ENCODE measurements around the gene ZBTB46.
"Not testable (repeated sequence)": the region's sequence is repeated elsewhere in the genome, so short reads cannot be mapped to it uniquely, and the experiment has no call there.

ZBTB46 gene

DNA sequence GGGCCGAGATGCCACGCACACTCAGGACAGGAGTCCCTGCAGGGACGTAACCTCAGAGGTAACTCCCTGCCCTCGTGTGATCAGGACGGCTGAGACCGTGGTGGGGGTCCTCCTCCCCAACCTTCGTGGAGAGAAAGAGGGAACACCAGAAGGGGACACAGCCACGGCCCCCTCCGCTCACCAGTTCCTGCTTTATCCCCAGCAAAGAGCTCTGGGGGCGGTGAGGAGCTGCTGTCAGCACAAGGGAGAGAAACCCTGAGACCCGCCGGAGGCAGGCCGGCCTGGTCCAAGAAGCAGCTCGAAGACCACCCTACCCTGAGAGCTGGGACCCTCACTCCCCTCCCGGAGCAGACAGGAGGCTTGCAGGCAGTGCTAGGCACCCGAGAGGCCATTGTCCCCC, 47.1 kb downstream of the ZBTB46 start:
- DNase-seq, result no peak

DNA sequence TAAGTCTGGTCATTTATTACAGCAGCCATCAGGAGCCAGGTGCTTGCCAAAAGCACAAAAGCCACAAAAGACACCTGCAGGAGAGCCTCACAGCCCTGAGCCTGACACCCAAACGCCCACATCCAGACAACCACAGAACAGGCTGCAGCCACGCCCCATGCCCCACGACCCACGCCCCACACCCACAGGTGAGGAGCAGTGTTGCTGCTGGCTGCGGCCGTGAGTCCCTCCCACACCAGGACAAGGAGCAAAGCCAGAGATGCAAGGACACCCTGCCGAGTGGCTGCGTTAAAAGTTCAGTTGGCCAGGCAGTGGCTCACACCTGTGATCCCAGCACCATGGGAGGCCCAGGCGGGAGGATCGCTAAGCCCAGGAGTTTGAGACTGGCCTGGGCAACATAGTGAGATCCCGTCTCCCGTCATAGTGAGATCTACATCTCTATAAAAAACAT, 48.5 kb downstream of the ZBTB46 start:
- no peak for DNase-seq

DNA sequence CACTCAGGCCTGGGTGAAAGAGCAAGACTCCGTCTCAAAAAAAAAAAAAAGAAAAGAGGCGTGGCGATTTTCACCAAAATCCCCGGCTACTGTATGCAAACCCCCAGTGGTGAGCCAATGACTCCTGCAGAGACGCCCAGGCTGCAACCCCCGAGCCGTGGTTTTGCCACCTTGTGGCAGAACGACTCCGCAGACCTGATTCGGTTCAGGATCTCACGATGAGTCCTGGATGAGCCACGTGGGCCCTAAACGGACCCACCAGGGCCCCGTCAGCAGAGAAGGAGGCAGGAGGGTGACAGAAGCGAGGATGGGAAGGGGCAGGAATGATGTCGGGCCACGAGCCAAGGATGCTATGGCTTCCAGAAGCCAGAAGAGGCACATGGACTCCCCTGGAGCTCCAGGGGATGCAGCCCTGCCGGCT, 49.0 kb downstream of the ZBTB46 start:
- peak; percentile 84 for DNase-seq

DNA sequence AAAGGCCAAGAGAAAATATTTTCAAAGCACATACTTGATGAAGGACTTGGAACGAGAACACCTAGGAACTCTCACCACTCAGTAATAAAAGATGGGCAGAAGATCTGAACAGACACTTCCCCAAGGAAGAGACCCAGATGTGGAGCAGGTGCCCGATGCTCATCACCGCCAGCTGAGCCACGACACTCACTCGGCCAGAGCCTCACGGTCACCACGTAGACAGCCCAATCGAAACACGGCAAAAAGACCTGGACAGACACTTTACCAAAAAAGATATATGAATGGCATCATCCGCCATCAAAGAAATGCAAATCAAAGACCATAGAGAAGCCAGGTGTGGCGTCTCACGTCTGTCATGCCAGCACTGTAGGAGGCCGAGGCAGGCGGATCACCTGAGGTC, 49.9 kb downstream of the ZBTB46 start:
- DNase-seq, result no peak

DNA sequence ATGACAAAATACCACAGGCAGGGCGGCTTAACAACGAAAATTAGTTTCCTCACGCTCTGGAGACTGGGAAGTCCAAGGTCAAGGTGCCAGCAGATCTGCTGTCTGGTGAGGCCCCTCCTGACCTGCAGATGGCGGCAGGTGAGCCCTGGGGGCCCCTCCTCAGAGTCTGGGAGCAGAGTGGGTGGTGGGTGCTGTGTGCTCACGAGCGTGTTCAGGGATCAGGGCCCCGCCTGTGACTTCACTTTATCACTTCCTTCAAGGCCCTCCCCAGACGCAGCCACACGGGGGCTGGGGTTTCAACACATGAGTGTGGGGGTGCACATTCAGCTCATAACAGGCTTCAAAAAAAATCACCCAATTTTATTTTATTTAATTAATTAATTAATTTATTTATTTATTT, 52.2 kb downstream of the ZBTB46 start:
- DNase-seq, result no peak

DNA sequence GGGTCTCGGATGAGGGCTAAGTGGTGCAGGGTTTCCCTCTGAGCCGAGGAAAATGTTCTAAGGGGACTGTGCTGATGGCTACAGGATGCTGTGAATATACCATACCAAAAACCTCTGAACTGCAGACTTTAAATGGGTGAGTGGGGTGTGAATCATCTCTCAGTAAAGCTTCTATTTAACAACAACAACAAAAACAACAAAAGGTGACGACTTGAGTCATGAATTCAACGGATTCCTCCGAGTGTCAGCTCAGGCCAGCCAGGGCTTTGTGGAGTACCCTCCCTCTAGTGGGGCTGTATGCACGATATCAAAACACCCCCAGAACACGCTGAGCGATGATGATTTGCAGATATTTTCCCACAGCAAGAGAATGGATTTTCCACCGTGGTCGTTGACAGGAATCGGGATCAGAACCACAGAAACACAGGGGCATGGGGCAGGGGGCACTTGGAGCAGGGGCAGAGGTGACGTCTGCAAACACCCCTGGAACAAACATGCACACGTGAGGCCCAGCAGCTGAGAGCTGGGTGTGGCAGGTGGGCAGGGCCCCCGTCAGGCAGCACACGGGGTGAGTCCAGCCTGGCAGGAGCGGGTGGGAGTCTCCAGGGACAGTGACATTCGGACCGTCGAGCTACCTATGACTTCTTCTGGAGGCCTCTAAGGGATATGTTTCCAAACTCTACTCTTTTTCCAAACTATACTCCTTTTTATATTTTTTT, 52.9 kb downstream of the ZBTB46 start:
- no peak for DNase-seq

DNA sequence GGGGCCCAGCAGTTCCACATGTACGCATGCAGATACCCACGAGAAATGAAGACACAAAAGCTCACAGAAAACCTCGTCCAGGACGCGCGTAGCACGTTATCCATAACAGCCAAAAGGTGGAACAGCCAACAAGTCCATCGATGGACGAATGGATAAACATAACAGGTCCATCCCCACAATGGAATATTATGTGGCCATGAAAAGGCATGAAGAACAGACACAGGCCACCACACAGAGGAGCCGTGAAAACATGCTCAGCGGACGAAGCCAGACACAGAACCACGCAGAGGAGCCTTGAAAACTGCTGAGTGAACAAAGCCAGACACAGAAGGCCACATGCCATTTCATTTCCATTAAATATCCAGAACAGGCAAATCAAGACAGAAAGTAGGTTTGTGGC, 53.5 kb downstream of the ZBTB46 start:
- no peak for DNase-seq

DNA sequence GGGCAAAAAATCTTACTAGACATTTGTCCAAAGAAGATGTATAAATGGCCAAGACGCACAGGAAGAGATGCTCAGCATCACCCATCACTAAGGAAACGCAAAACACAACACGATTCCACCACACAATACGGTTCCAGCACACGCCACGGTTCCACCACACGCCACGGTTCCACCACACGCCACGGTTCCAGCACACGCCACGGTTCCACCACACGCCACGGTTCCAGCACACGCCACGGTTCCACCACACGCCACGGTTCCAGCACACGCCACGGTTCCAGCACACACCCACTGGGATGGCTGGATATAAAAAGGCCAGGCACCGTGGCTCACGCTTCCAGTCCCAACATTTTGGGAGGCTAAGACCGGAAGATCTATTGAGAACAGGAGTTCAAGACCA, 54.2 kb downstream of the ZBTB46 start:
- not testable (repeated sequence) for DNase-seq

DNA sequence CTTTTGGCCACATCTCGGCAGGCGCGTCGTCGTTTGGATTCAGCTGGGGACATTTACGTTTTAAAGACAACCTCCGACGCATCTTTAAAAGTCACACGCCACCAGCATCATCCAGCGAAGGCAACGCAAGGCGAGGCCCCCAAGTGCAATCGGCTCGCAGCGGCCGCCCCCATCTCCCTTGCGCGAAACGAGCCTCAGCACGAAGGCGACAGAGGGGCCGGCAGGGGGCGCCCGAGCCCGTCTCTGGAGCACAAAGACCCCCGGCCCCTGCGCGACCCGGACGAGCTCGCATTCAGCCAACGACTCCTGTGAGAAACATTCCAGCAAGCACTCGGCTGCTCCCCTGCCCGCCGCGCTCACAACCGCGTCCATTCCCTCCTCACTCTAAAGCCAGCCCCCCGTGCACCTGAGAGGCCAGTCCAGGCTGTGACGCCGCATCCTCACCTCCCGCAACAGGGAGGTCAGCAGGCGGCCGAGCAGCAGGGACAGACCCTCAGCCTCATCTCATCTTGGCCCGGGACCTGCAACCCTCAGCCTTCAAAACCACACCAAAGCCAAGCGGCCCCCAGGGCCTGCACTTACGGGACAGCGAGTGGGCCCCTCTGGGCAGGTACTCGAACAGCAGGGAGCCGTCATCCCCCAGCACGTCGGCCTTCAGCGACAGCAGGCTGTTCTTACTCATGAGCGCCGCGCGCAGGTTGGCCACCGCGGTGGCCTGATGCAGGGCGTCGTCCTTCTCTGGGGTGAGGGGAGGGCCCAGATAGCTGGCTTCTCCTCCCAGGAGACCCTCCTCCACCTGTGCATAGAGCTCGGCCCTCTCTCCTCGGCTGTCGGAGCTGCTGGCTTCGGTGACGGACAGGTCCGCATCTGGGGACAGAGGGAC, 55.7 kb downstream of the ZBTB46 start:
- DNase-seq, result no peak

DNA sequence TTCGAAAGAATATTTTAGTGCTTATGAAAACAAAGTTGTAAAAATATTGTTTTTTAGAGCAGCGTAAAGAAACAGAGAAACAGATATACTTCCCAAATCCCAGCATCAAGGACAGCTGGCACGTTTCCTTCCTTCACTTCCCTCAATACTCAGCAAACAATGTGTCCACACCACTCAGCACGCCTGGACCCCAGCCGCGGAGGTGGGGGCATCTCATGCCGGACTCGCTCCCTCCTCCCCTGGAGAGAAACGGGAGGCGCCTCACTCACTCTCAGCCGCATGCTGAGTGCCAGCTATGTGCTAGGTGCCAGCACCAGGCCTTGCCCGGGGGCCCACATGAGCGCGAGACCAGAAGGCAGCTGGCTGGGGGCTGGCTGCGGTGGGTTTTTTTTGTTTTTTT, 56.8 kb downstream of the ZBTB46 start:
- DNase-seq, result no peak

DNA sequence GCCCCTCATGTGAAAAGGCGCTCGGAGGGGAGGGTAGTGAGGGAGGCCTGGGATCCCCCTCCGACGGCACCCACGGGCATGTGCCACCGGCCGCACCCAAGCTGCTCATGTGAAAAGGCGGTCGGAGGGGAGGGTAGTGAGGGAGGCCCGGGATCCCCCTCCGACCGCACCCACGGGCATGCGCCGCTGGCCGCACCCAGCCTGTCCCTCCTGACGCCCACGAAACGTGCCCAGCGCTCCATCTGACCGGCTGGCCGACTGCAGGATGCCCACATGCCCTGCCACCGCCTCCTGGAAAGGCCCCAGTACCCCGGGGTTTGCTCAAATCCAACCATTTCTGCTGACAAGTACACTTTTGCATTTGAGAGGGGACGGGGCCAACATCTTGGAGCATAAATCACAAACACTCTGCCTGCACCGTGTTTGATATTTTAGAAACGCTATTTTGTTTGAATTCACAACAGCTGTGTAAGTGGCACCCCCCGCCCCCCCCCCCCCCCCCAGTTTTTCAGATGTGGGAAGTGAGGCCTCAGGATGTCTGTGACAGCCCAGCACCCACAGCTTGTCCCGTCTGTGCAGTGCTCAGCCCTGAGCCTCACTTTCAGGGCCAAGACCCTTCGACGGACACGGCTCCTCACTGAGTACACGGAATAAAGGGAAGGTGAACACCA, 57.4 kb downstream of the ZBTB46 start:
- no peak for DNase-seq

DNA sequence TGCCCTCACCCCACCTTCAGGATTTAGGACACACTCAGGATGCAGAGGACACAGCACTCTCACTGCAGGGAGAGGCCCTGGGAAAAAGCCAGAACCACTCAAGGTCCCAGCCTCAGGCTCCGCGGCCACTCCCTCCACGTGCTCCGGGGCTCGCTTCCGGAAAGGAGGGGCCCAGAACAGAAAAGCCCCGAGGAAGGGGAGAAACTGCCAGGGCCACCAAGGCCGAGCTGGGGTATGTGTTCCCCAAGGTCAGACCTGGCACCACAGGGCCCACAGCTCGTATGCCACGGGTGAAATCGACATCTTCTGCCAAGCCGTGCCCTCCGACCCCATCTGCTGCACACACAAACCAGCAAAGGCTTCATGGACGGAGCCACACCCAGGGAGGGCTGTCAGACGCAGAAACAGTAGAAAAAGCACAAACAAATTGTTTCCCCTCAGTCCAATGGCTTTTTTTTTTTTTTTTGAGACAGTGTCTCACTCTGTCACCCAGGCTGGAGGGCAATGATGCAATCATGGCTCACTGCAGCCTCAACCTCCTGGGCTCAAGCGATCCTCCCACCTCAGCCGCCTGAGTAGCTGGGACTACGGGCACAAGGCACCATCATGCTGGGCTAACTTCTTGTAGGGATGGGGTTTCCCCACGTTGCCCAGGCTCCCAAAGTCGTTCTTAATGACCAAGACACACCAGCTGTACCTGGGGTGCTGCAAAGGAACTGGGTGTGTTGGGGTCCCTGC, 58.1 kb downstream of the ZBTB46 start:
- DNase-seq, result no peak

DNA sequence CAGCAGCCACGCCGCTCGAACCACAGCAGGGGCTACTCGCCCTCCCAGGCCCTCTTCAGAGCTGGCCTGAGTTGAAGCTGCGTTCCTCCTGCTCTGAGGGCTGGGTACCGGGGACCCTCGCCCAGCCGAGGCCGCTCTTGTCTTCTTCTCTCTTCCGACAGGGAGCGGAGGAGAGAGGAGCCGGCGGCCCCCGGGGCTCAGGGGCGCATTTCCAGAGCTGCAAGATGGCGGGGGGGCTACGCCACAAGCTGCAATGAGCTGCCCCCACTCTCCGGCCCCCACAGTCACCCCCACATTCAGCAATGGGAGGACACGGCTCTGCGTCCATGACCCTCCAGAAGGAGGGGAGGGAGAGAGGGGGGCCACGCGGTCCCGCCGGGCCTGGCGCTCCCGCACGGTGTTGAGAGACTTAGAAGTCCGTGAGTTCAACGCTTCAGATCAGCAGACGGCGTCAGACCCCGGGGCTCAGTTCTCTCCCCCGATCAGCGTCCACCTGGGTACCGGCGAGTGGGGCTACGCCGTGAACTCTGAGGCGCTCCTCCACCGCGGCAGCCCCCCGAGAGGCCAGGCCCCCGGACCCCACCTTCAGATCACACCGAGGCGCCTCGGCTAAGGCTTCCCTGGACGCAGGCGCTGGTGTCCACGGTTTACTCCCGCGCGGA, 59.9 kb downstream of the ZBTB46 start:
- no peak for DNase-seq

DNA sequence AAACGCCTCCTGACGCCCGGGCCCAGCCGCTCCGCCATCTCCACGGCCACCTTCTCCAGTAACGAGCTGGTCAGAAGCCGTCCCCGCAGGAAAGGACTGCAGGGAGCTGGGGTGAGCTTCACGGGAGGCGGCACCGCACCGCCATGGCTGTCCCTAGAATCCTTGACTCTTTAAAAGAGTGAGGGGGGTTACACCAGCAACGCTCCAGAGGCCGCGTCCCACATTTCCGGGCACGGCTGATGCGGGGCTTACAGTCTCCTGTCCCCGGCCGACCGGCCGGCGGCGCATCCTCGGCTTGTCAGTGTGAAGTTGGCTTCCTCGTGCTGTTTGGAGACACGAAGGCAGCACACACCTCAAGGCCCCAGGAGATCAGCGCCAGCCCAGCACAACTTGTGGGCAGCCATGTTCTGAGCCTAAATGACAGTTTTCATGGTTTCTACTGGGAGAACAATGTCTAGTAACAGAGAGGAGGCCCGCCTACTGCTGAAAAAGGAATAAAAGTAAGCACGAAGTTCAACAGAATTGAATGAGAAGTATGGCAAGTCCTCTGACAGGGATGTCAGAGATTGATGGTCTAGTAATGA, 61.1 kb downstream of the ZBTB46 start:
- no peak for DNase-seq

DNA sequence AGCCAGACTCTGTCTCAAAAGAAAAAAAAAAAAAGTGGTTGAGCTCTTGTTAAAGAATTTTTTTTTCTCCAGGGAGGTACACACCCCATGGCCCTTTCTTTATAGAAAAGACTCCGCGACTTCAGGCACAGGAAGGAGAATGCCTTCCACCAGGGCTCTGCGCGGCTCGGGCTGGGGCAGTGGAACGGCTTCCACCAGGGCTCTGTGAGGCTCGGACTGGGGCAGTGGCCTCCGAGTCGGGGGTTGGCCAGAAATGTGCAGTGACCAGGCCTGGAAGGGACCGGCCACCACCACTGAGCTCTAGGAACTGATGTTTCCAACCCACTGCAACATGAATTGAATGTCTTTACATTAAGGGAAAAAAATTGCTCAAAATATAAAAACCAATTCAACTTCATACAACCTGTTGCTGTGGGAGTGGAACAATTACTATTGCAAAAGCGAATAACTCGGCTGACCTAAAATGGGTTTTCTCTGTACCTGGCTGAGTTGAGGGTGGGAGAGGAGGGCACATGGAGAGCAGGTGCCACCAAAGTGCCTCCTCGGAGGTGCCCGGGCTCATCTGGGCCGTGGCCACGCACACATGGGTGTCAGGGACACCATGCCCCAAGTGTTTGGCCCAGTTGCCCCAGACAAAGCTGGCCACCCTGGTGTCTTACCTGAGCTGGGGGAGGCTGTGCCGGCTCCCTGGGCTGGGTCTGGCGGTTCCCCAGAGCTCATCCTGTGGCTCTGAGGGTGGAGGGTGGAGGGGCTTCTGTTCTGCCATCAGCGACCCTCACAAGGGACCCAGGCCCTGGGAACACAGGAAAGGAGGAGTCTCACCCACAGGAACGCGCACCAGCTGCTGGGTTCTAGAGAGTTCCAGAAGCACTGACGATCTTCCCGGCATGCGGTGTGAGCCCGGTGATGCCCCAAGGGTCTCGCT, 62.2 kb downstream of the ZBTB46 start:
- DNase-seq, result no peak

DNA sequence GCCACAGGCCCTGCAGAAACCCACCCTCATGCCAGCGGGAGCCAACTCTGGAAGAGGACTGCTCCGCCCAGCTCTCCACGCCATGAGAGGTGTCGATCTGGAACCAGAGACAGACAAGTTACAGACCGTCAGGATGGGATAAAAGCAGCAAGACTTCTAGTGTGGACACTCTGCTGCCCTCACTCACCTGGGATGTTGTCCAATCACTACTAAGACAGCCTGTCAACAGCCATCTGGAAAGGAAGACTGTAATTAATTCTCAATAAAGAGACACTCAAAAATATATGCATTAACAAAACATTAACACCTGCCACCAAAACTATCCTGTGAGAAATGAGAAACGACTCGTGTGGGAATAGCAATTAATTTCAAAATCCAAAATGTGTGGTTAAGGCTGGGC, 63.2 kb downstream of the ZBTB46 start:
- no peak for DNase-seq

DNA sequence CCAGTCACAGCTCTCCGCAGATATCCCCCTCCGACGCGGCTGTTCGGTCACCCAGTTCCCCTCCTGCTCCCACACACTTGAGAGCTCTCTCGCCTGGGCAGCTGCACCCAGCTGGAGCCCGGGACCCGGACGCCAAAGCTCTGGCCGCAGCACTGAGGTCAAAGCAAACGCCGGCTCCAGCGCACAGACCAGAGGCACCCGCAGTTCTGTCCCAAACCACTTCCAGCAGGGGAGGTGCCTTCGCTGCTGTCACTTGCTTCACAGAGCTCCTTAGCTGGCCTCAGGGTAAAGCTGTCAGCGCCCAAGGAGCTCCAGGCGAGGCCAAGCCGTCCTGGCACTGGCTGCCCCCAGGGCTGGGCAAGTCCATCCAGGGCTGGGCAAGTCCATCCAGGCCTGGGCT, 63.6 kb downstream of the ZBTB46 start:
- no peak for DNase-seq

DNA sequence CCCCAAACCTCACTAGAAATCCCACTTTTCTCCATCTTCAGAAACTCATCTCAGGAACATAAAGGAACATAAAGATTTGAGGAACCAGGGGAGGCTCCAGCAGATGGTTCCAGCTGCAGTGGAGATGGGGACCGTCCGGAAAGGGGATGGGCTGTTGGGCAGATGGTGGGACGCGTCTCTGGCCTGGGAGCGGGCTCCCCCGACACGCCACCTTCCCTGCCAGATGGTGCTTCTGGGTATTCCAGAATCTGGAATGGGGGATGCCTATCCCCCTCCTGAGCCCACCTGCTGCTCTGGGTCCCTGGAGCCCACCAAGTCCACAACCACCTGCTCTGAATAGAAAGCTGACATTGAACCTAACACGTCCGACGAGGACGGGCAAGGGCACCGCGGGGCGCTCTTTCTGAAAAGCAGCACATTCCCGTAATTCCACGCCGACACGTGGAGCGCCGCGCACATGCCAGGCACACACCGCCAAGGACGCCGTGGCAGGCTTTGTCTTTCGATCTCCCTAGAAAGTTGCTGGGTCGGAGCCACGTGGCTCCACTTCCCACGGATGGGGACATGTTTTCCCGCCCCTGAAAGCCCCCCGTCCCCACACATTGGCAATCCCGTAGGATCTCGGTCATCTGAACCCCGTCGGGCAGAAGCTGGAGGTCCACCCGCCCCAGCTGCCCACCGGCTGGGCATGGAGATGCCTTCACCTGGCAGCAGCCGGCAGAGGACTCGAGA, 64.2 kb downstream of the ZBTB46 start:
- DNase-seq, result no peak

DNA sequence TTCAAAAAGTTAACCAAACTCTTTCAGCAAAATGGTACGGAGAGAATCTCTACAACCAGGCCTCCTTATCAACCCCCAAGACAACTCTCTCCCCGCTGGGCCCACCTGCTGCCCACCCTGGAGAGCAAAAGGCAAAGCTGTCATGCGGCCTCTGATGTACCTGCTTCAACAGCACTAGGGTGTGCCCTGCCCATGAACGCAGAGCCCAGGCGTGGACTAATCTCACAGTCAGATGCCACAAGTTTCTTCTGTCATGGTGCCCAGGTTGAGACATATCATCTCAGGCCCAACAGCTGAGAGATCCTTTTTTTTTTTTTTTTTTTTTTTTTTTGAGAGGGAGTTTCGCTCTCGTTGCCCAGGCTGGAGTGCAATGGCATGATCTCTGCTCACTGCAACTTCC, 65.2 kb downstream of the ZBTB46 start:
- no peak for DNase-seq

Data from activated CD4-positive, alpha-beta T cell treated with anti-CD3 and anti-CD28 coated beads, Interleukin-2, amount 50 U/mL, for 16 hours (primary cell).